Glomerular endothelial cell (primary cell): ENCODE data around the gene STRN3. TPM values are rescaled to one million over a fixed set of nuclear protein-coding genes. Genes with fewer than 3 reads are reported as not detected.
"Not testable (repeated sequence)": the region's sequence is repeated elsewhere in the genome, so short reads cannot be mapped to it uniquely, and the experiment has no call there.

Experiments used
- DNase-seq: peaks from one replicate; pipeline ENCODE4 v3.0.0-alpha.2; 2011; ENCODE audit warnings: low read depth, low spot score; ENCODE audit errors: extremely low read depth
- total RNA-seq: library from RNA; depleted of rRNA; stranded (reverse); fragments of >200 nt; gene quantifications from 2 replicates; pipeline ENCODE4 v1.2.3, GENCODE V29; 2015

The STRN3 gene
- total RNA-seq, 1 donor from 2014 or later = 27.6 TPM

DNA sequence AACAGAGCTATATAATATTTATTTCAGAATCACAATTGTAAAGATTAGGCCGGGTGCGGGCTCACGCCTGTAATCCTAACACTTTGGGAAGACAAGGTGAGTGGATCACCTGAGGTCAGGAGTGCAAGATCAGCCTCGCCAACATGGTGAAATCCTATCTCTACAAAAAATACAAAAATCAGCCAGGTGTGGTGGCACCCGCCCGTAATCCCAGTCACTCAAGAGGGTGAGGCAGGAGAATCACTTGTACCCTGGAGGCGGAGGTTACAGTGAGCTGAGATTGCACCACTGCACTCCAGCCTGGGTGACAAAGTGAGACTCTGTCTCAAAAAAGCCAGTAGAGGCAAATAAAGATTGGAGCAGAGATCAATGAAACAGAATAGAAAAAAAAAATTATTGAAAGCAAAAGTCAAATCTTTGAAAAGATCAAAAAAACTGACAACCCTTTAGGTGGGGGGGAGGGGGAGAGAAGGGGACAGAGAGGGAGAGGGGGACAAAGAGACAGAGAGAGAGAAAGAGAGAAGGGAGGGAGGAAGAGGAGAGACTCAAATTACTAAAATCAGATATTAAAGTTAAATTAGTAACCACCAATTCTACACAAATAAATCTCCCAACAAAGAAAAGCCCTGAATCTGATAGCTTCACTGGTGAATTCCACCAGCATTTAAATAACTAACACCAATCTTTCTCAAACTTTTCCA is 53.1 kb downstream of the STRN3 start:
- no peak for DNase-seq

DNA sequence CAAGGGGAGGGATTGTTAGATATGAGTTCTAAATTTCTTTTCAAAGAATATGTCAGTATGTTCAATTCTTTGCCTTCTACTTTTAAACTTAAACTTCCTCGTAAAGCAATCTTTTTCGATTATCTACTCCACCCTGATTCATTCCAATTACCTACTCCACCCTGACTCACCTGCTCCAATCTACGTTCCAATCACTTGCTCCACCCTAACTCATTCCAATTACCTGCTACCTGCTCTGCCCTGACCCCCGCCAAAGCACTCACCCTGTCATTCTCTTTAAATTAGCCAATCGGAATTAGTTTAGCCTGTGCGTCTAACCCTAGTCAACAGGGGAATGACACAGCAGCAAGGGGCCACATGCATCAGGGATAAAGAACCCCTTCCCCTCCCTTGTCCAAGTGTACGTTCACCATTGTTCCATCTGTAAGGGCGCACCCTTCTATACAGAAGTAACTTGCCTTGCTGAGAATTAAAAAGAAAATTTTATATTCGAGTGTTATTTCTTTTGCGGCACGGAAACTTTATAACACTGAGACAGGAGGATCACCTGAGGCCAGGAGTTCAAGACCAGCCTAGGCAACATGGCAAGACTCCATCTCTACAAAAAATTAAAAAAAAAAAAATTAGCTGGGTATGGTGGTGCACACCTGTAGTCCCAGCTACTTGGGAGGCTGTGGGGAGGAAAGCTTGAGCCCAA is 54.0 kb downstream of the STRN3 start:
- DNase-seq = not testable (repeated sequence)

DNA sequence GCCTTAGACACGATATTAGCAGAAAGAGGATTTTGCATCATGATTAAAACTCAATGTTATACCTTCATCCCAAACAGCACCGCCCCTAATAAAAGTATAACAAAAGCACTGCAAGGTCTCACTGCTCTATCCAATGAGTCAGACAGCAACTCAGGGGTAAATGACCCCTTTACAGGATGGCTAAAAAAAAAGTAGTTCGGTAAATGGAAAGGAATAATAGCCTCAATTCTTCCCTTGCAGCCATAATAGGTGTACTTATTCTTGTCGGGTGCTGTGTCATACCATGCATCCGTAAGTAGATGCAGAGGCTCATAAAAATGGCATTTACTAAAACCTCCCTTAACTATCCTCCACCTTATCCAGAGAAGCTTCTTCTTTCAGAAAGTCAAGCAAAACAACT is 54.6 kb downstream of the STRN3 start:
- DNase-seq = no peak

DNA sequence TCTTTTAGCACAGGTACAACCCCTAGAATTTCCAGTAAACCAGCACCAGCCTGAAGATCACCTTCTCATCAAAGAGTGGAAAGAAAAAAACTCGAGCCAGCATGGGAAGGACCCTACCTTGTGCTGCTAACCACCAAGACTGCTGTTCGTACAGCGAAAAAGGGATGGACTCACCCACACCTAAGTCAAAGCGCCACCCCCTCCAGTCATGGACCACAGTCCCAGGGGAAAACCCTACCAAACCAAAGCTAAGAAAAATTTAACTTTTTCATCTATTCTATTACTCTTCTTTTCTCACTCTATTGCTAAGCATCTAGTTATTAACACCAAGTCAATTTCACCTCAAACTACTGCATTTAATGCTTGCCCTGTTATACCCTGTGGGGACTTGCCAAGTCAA is 56.4 kb downstream of the STRN3 start:
- not testable (repeated sequence) for DNase-seq

DNA sequence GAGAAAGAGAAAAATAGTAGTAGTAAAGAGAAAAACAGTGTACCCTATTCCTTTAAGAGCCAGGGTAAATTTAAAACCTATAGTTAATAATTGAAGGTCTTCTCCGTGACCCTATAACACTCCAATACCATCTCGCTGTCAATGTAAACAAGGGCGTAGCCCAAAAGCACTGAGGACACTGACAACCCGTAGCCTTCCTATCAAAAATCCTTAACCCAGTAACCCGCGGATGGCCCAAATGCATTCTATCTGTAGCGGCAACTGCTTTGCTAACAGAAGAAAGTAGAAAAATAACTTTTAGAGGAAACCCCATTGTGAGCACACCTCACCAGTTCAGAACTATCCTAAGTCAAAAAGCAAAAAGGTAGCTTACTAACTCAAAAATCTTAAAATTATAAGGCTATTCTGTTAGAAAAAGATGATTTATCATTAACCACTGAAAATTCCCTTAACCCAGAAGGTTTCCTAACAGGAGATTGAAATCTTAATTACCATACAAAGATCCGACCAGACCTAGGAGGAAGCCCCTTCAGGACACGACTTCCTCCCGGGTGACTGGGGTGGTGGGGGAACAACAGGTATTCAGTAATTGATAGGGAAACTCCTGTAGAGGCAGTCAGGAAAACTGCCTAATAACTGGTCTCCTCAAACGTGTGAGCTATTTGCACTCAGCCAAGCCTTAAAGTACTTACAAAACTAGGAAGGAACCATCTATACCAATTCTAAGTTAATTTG is 58.6 kb downstream of the STRN3 start:
- not testable (repeated sequence) for DNase-seq

DNA sequence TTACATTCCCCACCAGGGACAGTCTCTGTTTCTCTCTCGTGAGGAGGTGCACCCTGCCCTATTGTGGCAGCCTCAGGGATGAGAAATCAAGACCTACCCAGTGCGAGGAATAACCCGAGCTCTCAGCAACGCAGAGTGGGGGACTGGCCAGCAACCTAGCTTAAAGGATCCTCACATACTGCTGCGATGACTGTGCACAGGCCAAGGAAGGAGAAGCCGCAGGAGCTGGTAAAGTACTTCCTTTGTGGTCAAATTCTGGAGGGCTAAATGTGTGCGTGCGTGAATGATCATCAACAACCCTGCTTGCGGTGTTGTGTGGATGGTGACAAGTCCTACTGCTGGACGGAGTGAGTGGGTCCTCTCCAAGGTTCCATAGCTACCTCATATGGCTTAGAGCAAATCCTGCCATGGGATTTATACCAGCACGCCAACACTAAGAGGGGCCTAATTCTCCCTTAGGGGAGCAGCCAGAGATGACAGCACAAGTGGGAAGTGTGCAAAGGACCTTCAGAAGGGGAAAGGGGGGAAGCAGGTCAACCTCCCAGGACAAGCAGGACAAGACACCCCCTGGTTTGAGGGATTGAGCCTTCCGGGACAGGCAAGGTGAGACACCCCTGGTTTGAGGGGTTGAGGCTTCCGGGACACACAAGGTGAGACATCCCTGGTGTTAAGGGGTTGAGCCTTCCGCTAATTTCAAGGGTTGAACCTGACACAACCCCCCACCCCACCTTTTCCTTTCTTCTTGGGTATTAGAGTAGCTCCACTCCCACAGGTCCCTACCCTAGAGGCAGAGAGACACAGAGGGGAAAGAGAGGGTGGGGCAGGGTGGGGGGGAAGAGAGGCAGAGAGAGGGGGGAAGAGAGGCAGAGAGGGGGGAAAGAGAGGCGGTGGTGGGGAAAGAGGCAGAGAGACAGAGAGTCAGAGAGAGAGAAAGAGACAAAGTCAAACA is 59.5 kb downstream of the STRN3 start:
- no peak for DNase-seq

DNA sequence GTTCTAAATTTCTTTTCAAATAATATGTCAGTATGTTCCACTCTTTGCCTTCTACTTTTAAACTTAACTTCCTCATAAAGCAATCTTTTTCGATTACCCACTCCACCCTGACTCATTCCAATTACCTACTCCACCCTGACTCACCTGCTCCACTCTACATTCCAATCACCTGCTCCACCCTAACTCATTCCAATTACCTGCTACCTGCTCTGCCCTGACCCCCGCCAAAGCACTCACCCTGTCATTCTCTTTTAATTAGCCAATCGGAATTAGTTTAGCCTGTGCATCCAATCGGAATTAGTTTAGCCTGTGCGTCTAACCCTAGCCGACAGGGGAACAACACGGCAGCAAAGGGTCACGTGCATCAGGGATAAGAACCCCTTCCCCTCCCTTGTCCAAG is 60.3 kb downstream of the STRN3 start:
- not testable (repeated sequence) for DNase-seq

DNA sequence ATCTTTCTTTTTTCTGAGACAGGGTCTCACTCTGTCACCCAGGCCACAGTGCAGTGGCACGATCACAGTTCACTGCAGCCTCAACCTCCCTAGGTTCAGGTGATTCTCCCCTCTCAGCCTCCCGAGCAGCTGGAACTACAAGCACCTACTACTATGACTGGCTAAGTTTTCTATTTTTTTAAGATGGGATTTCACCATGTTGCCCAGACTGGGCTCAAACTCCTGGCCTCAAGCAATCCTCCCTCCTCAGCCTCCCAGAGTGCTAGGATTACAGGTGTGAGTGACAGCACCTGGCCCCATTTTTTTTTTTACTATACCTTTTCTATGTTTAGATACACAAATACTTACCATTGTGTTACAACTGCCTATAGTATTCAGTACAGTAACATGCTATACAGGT is 63.6 kb downstream of the STRN3 start:
- DNase-seq = not testable (repeated sequence)

DNA sequence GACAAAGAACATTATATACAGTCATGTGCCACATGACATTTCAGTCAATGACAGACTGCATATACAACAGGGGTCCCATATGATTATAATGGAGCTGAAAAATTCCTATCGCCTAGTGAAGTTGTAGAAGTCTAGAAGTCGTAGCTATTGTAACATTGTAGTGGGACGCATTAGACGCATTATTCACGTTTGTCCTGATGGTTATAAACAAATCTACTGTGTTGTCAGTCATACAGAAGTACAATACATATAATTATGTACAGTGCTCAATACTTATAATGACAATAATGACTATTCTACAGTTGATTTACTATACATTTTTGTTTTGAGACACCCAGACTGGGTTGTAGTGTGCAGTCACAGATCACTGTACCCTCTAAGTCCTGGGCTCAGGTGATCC is 64.8 kb downstream of the STRN3 start:
- DNase-seq = no peak

DNA sequence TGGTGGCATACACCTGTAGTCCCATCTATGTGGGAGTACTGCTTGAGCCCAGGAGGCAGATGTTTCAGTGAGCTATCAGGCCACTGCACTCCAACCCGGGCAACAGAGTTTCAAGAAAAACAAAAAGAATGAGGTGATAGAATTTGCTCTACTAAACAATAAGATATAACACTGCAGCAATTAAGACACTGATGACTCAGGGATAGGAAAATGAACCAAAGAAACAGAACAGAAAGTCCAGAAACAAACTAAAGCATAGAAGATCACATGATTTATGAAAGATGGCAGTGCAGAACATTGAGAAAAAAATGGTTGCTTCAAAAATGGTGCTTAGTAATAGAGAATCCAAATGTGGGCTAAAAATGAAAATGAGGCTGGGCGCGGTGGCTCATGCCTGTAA is 66.0 kb downstream of the STRN3 start:
- no peak for DNase-seq

DNA sequence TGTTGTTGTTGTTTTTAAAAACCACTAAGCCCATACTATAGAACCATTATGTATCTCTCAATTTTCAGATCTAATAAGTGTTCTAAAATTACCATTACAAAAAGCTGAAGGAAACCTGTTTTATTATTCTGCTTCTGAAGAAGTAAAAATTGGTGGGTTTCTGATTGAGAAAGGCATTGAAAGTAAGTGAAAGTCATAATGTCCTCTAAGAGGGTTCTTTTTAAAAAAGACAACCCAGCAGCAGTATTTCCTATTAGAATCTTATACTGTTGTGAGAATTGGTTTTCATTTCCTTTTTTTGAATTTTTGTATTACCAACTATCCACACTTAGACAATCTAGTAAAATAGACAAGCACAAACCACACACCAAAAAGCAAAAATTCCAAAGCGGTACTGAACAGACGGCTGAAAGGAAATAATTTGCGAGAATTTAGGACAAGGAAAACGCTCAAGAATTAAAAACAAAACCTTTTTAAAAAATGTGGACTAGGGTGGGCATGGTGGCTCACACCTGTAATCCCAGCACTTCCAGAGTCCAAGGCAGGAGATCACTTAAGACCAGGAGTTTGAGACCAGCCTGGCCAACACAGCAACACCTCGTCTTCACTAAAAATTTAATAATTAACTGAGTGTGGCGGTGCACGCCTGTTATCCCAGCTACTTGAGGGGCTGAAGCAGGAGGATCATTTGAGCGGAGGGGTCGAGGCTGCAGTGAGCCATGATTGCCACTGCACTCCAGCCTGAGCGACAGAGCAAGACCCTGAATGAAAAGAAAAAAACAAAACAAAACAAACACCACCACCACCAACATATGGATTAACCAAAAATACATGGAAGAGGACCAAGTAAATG is 67.4 kb downstream of the STRN3 start:
- no peak for DNase-seq

DNA sequence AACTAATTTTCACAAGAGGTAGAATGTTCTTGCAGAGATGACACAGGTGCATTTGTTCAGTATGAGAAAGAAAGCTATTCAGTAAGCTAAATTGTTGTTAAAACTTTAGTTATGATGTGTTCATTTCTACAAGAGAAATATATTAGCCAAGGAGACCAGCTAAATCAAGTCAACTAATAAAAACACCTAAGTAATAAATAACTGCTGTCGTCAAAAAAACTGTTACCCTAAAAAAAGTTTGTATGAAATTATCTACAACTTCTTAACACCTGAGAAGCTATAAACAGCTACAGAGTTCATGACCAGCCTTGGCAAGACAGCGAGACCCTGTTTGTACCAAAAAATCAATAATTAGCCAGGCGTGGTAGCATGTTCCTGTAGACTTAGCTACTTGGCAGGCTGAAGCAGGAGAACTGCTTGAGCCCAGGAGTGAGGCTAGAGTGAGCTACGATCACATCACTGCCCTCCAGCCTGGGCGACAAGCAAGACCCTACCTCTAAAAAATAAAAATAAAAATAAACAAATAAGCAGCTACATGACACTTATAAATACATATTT is 68.3 kb downstream of the STRN3 start:
- DNase-seq = no peak

DNA sequence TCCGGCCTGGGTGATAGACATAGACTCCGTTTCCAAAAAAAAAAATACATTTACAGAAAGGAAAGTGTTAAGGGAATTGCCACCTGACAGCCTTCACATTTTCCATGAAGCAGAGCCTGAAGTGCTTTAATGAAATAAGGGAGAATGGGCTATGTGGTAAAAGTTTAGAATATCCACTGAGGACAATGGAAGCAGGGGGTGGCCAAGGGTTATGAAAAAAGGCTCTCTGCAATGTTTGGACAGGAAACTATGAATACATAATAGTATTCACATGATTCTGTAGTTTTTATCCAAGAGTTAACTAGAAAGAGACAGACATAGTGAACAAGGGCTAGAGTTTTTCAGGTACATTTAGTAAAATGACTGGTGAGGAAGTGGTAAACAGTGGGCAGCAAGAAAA is 76.5 kb downstream of the STRN3 start:
- DNase-seq = no peak

DNA sequence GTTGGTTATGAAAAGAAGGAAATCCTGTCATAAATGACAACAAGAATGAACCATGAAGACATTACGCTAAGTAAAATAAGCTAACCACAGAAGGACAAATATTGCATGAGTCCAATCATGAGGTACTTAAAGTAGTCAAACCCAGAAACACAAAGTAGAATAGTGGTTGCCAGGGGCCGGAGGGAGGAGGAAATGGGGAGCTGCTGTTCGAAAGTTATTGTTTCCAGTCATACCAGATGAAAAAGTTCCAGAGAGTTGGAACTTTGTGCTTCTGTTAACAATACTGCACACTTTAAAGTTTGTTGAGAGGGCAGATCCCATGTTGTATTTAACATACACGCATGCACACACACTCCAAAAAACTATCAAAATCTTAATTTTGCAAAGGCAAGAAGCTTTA is 82.5 kb downstream of the STRN3 start:
- no peak for DNase-seq

DNA sequence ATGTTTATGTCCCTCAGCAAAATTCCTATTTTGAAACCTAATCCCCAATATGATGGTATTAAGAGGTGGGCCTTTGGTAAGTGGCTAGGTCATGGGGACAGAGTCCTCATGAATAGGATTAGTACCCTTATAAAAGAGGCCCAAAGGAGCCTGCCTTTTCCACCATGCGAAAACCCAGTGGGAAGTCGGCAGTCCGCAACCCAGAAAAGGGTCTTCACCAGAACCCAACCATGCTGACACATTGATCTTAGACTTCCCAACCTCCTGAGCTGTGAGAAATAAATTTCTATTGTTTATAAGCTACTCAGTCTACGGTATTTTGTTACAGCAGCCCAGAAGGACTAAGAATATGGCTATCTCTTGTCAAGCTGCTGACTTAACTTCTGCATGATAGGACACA is 85.3 kb downstream of the STRN3 start:
- no peak for DNase-seq

DNA sequence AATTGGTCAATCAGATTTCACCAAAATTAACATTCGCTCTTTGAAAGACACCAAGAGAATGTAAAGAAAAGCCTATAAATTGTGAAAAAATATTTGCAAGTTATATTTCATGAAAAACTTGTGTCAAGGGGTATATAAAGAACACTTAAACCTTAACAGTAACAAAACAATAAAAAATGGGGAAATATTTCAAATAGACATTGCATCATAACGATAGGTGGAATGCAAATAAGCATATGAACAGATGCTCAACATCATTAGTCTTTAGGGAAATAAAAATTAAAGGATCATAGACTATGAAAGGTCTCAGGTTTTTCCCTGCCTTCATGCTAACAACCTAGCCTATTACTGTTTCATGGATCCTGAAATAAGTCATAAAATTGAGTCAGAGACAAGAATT is 87.6 kb downstream of the STRN3 start:
- DNase-seq = no peak

DNA sequence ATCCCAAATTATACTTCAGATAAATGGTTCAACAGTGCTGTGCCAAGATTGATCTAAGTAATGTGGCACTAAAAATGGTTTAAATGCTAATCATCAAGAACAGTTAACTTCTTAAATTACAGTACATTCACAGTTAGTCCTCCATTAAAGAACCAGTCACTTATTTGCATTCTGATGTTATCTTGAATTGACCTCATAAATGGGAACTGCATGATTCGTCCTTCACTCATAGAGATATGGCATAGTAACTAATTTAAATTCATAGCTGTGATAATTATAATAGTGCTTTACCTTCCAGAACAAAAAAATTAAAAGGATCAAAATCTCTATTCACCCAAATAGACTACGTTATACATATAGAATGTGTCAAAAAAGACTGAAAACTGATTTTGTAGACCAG is 90.7 kb downstream of the STRN3 start:
- DNase-seq = no peak

DNA sequence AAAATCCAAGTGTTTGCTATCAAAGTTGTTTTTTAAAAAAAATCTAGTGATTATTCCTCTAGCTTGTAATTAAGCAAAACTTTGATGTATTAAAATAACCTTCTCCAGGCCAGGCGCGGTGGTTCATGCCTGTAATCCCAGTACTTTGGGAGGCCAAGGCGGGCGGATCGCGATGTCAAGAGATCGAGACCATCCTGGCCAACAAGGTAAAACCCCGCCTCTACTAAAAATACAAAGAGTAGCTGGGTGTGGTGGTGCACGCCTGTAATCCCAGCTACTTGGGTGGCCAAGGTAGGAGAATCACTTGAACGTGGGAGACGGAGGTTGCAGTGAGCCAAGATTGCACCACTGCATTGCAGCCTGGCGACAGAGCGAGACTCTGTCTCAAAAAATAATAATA is 92.2 kb downstream of the STRN3 start:
- not testable (repeated sequence) for DNase-seq

DNA sequence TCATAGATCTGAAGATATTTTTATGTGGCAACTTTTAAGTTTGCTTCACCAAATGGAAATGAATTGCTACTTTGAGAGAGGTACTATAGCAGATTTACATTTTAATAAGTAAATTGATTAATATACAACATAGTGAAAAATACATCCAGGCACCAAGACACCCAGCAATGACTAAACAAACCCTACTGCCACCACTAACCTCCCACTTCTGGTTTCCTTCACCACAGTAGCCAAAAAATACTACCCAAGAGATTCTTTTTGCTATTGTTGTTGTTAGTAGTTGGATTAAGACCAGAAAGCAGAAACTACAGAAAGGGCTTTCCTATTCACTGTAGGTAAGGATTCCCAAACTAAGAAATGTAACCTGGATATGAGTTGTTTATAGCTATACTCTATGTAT is 97.7 kb downstream of the STRN3 start:
- no peak for DNase-seq

DNA sequence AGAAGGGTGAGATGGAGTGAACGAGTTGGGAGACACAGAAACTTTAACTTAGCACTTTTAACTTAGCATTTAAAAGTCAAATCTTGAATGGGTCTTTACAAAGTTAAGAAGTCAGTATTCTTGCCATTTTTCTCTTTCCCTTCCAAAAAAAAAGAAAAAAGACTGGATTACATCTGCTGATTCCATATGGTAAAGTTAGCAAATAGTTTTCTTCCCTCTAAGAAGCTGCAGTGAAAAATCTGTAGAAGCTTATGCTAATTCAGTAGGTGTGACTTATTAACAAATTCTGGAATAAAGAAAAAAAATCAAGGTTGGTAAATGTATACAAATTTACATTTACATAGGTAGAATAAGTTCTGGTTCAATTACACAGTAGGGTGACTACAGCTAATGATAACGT is 100.9 kb downstream of the STRN3 start:
- DNase-seq = no peak
